ENCODE results near the gene FANCC. TPM values are rescaled to one million over a fixed set of nuclear protein-coding genes. Genes with fewer than 3 reads are reported as not detected.
A peak's percentile ranks its signal among the peaks of the same experiment; 100 is the strongest.

Gene FANCC
- total and polyA plus RNA-seq, 2 of the 4 experiments (the other 2 are of a cell fraction): 4.7 to 6.3 TPM

DNA sequence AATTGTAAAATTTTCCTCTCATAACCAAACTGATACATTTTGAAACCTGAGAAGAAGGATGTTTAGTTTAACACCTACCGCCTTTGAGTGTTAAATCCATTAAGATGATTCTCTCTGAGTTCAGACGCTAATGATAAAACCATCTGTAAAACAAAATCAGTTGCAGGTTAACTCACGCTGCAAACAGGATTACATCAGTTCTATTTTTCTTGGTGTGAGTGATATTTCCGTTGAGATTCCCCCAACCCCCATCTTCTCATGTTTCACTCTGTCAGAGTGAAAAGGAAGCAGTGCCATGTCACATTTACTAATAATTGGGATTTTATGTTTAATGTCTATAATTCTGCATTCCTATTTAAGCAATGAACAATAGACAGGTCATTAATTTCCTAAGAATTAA, 146.5 kb downstream of the FANCC start:
- no peak for TF ChIP-seq CHD1 (IDR thresholded peaks at IDR 0.05; ENCODE audit: low read depth, low read length)
- no peak for TF ChIP-seq BHLHE40 (IDR thresholded peaks at IDR 0.05; ENCODE audit: low read depth, low read length)
- TF ChIP-seq, protein P1, sequence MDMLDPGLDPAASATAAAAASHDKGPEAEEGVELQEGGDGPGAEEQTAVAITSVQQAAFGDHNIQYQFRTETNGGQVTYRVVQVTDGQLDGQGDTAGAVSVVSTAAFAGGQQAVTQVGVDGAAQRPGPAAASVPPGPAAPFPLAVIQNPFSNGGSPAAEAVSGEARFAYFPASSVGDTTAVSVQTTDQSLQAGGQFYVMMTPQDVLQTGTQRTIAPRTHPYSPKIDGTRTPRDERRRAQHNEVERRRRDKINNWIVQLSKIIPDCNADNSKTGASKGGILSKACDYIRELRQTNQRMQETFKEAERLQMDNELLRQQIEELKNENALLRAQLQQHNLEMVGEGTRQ (IDR thresholded peaks at IDR 0.05; ENCODE audit: low read depth, low read length): no peak
- TF ChIP-seq, protein P2, sequence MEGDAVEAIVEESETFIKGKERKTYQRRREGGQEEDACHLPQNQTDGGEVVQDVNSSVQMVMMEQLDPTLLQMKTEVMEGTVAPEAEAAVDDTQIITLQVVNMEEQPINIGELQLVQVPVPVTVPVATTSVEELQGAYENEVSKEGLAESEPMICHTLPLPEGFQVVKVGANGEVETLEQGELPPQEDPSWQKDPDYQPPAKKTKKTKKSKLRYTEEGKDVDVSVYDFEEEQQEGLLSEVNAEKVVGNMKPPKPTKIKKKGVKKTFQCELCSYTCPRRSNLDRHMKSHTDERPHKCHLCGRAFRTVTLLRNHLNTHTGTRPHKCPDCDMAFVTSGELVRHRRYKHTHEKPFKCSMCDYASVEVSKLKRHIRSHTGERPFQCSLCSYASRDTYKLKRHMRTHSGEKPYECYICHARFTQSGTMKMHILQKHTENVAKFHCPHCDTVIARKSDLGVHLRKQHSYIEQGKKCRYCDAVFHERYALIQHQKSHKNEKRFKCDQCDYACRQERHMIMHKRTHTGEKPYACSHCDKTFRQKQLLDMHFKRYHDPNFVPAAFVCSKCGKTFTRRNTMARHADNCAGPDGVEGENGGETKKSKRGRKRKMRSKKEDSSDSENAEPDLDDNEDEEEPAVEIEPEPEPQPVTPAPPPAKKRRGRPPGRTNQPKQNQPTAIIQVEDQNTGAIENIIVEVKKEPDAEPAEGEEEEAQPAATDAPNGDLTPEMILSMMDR (conservative IDR thresholded peaks at IDR 0.05; ENCODE audit: low read depth, low read length): no peak
- TF ChIP-seq MAFK (IDR thresholded peaks at IDR 0.05; ENCODE audit: low read depth, low read length): no peak
- TF ChIP-seq FOS (IDR thresholded peaks at IDR 0.05; ENCODE audit: low read depth, low read length): no peak
- TF ChIP-seq NFE2L2 (IDR thresholded peaks at IDR 0.05; ENCODE audit: low read depth, low read length): no peak
- TF ChIP-seq MAZ (IDR thresholded peaks at IDR 0.05; ENCODE audit: borderline replicate concordance, low read depth, low read length): no peak
- no peak for TF ChIP-seq SMC3 (IDR thresholded peaks at IDR 0.05; ENCODE audit: low read depth, low read length)
- TF ChIP-seq CEBPB (IDR thresholded peaks at IDR 0.05; ENCODE audit: low read depth, low read length): no peak
- no peak for TF ChIP-seq RCOR1 (IDR thresholded peaks at IDR 0.05; ENCODE audit: insufficient replicate concordance, low read length)
- peak overlapping the region; percentile 75 for H2BK120ac ChIP-seq (ENCODE audit: low read depth, low read length)
- no peak overlapping the region for H2AFZ ChIP-seq (replicated peaks; ENCODE audit: low read length, poor library complexity)
- peak overlapping the region; percentile 95 for H2BK5ac ChIP-seq (ENCODE audit: low read depth, low read length, poor library complexity, severe bottlenecking)
- H3K9me3 ChIP-seq (ENCODE audit: control insufficient read depth, insufficient read depth, low read length): no peaks in the 10 kb centered on the region
- peak overlapping the region; percentile 10; the same call in 1 of the 2 replicates for H3K14ac ChIP-seq (replicated peaks; ENCODE audit: low read depth, low read length)
- peak overlapping the region; percentile 23; the same call in 1 of the 2 replicates for H3K23ac ChIP-seq (ENCODE audit: low read depth, low read length)
- H3K4me1 ChIP-seq (ENCODE audit: control insufficient read depth, insufficient read depth, low read length): peaks cover 5% of the 10 kb centered on the region
- peak overlapping the region; percentile 33; the same call in 1 of the 2 replicates for H3K18ac ChIP-seq (ENCODE audit: low read depth, low read length)
- peak overlapping the region in 1 of 2 experiments; percentile 82; a peak in 2 of 4 replicates for H4K8ac ChIP-seq (ENCODE audit: low read depth in 2 of 2, low read length in 2 of 2)
- no peaks in the 10 kb centered on the region for H3K27me3 ChIP-seq (ENCODE audit: control insufficient read depth, insufficient read depth, low read length)
- ChIA-PET CTCF (interaction anchor here (1.0 kb wide), 1 partner anchor 39 kb away, joined by 4 read pairs; no protein-coding TSS in a partner anchor), POLR2A (ENCODE audit: unreplicated experiment) (no interaction called here)
- H2BK20ac ChIP-seq (ENCODE audit: low read depth, low read length): peak overlapping the region; percentile 78
- no peaks in the 10 kb centered on the region for H4K20me1 ChIP-seq (ENCODE audit: insufficient read depth, low read length)
- H3K79me1 ChIP-seq (ENCODE audit: low read depth in 1 of 2, low read length in 2 of 2): peaks cover 0 to 2% of the 10 kb centered on the region in 2 experiments; a peak in 1 of 4 replicates
- in situ Hi-C loops (cut with MboI; ENCODE audit: low sequenced_read_pairs) (no loop called here), dilution Hi-C loops (cut with HindIII; ENCODE audit: low sequenced_read_pairs, unreplicated experiment) (no loop called here), intact Hi-C loops (cut with micrococcal nuclease) (no loop called here)
- H2BK15ac ChIP-seq (ENCODE audit: low read depth, low read length): no peak overlapping the region
- H3K9ac ChIP-seq (ENCODE audit: low read depth, low read length): peak overlapping the region; percentile 47; the same call in 1 of the 2 replicates
- BruUV-seq (replicated peaks): no TSS peak
- DNase-seq: peak; percentile 67
- no peak overlapping the region for H4K5ac ChIP-seq (ENCODE audit: low read depth, low read length)
- H2AK9ac ChIP-seq (replicated peaks; ENCODE audit: low read depth, low read length, poor library complexity): no peak overlapping the region
- no peak overlapping the region for H2AK5ac ChIP-seq (ENCODE audit: low read depth, low read length)
- H3K56ac ChIP-seq (ENCODE audit: extremely low read depth, insufficient read depth, low read length): peak overlapping the region; percentile 61; the same call in 1 of the 2 replicates
- peak; percentile 28; the same call in 1 of the 2 replicates for ATAC-seq (ENCODE audit: low read depth)
- 17% methylated on average over 1 of the region's 4 CpGs; no CpG with 5 or more reads in 1 of the 2 experiments for WGBS, 2 experiments (ENCODE audit: extremely low coverage in 2 of 2, insufficient read length in 1 of 2)
- H3K27ac ChIP-seq (ENCODE audit: insufficient read depth, low read length): peak overlapping the region; percentile 59; the same call in 1 of the 2 replicates
- peaks cover 5% of the 10 kb centered on the region for H3K9me1 ChIP-seq (ENCODE audit: insufficient read depth, low read length)
- peak overlapping the region; percentile 53 for H4K91ac ChIP-seq (ENCODE audit: insufficient read depth, low read depth, low read length)
- H3K36me3 ChIP-seq (ENCODE audit: control insufficient read depth, insufficient read depth, low read length): no peaks in the 10 kb centered on the region
- H3K4me3 ChIP-seq (ENCODE audit: insufficient read depth, low read depth, low read length): no peak overlapping the region
- peak overlapping the region; percentile 64 for H3K4me2 ChIP-seq (ENCODE audit: low read depth, low read length)
- peak overlapping the region; percentile 17; the same call in 1 of the 2 replicates for H3K4ac ChIP-seq (ENCODE audit: low read depth, low read length)

Measured in IMR-90 (cell line).